Measurements from ENCODE around the gene MAML3.

MAML3 gene

DNA sequence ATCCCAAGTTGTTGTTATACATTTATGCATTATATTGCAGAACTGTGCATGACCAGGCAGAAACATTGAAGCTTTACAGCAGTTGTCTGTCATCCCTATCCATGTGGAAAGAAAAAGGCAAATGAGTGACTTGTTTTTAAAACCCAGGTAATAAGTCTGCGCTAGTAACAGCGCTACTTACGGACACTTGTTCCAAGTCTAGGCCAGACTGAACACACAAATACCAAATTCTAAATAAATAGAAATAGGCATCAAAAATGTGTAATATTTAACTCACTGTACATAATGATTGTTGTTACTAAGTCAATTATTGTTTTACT, 548 bp upstream of the MAML3 start:
- no peak for DNase-seq

DNA sequence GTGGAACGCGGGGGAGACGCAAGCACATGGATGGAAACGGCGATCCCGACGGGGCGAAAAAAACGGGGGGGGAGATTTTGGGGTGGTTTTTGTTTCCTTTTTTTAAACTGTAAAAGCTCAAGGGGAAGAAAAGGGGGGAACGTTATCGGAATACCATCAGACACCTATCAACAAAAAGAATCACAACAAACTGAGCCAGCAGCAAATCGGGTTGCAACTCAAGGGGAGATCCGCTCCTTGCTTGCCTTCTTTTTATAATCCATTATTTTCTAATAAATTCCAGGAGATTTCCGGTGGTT, 616 bp downstream of the MAML3 start:
- DNase-seq = no peak

DNA sequence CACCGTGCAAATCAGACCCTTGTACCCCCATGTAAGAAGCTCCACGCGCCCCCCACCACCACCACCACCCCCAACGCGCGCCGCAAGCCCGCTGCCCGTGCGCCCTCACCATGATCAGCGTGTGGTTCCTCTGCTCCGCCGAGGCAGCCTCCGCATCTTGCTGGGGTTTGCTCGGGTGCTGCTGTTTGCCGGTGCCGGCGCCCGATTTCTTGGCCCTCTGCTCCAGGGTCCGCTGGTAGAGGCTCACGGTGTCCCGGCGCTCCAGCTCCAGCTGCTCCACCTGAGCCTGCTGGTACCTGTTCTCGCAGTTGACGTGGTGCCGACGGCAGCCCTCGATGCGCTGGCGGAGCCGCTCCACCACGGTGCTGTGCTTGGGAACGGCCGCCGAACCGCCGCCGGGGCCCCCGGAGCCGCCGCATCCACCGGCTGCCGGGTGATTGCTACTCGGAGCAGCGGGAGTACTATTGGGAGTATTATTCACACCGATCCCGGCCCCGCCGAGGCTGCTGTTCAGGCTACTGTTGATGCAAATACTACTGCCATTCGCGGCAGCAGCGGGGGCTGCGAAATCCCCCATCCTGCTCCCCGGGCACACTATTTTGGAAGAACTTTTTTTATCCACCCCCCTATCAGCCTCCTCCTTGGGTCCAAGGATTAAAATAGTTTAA, 1.1 kb downstream of the MAML3 start:
- peak; percentile 80 for DNase-seq

DNA sequence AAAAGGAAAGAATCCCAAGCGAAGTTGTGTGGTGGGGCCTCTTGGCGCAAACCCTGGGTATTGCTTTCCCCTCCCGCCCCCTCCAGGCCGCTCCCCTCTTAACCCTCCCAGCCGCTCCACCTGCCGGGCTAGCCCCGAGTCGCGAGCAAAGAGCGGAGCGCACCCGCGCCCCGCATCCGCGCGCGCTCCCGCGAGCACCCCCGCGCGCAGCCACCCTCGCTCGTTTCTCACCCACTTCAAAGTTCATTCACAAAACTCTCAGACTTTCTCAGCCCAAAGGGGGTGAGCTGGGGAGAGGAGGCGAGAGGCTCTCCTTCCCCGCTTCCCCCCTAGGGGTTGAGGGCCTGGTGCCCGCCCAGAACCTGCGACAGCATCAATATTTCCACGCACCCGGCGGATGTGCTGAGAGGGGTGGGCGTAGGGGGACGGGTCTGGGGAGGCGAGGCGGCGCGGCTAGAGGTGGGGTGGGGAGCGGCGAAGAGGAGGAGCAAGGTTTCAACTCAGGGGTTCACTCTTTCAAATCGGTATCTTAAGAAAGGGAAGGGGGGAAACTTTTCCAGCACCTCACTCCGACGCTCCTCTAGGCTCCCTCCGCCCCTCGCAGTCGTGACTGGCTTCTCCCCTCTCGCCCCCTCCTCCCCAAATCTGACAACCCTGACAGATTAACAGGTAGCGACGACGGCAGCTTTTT, 1.8 kb downstream of the MAML3 start:
- peak; percentile 88 for DNase-seq

DNA sequence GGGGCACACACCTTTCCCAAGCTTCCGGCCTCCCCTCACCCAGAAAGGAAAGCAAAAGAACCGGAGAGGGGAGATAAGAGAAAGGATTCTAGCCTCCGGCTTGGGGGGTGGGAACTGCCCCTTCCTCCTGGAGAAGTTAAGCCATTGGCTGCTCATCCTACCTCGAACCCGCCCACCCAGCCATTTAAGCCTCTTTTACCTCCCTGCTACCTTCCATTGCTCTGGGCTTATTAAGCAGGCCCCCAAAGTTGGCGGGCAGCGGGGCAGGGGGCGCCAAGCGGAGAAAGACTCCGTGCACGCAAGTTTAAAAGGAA, 2.3 kb downstream of the MAML3 start:
- no peak for DNase-seq

DNA sequence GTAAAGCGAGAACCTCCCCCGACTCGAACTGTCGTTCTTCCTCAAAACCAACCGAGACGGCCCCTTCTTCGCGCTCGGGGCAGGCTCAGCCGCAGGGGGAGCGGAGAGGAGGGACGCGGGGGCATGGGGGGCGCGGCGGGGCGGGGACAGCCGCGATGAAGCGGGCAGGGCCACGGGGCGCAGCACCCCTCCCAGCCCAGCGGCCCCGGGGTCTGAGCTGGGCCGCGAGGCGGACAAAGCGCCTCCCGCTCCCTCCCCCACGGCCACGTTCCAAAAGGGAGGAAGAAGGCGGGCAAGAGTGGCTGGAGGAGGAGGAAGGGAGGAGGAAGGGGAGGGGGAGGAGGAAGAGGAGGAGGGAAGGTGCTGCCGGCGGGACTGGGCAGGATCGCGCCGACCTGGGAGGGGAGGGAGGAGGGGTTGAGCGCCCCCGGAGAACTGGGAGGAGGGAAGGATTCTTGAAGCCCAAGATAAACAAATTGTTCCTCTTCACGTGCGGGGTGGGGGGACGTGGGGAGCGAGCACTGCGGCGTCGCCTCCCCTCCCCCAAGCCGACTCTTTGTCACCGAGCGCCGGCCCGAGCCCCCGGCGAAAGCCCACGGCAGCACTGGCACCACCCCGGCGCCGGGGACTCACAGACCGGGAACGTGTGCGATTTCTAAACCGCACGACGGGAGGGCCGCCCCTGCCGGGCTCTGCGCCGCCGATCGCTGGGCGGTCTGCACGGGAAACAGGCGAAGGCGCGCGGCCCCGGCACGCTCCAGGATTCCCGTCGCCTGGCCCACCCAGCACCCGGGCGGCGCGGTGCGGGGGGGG, 2.9 kb downstream of the MAML3 start:
- DNase-seq = peak; percentile 79

DNA sequence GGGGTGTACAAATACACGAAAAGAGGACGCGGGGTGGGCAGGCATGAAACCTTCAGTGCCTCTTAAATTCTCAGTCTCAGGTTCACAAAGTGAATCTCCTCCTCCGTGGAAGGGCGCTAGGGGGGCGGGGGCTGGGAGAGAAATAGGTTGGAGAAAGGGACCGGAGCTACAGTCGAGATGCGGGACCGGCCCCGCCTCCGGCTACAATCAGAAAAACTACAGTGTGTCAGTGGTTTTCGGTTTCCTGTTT, 3.4 kb downstream of the MAML3 start:
- peak; percentile 83 for DNase-seq

DNA sequence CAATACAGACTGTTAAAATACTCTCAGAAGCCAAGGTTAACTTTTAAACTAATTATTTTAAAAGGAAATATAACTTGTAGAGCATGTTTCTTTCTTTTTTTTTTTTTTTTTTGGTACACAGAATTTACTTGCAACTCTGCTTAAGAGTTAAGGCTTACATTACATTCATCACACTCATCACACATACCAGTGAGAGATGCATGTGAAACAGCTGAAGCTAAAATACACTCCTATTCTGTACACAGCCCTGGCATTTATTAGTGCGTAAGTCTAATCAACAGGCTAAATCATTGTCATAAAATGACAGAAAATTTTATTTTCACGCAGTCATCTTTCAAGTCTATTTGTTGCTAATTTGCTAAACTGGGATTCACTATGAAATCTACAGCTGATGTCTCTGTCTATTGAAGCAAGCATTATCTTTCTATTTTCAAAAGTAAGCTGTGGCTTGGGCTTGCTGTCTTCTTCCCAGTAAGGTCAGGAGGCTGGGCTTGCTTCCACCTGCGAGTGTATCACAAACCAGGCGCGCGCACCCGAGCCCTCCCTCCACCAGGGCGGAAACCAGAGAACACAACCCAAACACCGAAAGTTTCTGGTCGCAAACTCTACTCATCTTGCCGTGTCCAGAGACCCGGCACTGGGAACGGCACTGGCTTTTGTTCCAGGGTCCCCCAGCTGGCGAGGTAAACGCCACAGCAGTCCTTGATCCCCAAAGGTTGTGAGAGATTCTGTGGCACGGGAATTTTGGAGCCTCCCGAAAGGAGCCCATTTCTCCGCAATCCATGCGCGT, 3.9 kb downstream of the MAML3 start:
- DNase-seq = peak; percentile 78

DNA sequence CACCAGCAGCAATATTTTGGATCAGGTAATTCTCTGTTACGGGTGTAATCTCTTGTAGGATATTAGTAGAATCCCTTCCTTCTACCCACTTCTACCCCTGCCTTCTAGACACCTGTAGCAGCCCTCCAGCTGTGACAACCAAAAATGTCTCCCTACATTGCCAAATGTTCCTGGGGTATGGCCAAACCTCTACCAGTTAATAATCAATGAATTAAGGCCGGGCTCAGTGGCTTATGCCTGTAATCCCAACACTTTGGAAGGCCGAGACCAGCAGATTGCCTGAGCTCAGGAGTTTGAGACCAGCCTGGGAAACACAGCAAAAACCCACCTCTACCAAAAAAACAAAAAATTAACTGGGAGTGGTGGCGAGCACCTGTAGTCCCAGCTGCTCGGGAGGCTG, 9.9 kb downstream of the MAML3 start:
- DNase-seq = no peak

DNA sequence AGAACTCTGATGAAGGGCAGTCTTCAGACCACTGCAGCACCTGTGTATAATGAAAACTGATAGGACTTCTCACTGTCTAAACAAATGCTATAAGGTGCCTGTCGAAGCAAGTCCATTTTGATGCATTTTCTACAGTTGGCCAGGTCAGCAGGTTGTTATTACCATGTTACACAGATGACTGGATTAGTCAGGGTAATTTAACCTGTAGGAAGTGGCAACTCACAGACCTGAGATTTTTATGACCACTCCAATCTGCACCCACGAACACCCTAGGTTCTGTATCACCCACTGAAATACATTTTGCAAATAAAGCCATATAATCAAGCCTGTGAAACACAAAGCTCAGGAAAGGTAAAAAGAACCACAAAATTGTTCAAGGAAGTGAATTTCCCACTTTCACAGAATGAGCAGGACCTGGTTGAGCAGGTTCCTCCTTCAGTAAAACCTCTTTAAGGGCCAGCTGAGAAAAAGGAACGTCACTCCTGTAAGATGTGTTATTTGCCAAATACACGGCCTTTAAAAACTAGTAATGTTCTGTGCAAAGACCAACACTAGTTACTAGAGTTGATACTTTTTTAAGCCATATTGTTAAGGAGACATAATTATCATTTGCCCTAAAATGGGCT, 12.7 kb downstream of the MAML3 start:
- no peak for DNase-seq

DNA sequence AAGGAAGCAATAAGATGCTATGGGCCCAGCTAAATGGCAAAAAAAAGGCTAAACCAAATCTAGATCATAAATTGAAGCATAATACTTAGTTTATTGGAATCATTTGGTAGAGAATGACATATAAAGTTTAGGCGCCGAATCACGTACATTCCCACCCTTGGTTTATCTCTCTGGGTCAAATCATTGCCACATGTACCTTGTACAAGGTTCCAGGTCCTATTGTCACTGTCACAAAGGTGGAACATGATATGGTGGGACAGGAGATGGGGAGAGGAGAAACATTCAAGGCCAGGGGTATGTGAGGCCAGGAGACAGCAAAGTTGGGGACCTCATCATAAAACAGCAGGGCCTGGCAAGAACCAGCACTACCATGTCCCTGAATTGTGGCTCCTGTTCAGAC, 13.4 kb downstream of the MAML3 start:
- no peak for DNase-seq

DNA sequence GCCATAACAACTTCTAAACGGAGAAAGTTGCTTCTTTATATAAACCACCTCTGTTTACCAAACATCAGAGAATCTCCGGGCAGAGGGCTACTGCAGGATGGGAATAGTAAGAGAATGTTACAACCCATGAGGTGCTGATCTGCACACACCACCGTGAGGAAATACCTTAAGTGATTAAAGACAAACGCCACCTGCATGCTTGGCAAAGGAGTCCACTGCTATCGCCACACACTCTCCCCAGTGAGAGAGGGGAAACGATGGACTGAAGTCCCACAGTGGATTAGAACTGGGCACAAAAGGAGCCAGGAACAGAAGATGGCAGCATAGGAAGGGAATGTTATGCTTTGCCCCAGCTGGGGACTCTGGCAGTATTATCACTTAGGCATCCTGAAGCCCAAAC, 15.6 kb downstream of the MAML3 start:
- DNase-seq = no peak

DNA sequence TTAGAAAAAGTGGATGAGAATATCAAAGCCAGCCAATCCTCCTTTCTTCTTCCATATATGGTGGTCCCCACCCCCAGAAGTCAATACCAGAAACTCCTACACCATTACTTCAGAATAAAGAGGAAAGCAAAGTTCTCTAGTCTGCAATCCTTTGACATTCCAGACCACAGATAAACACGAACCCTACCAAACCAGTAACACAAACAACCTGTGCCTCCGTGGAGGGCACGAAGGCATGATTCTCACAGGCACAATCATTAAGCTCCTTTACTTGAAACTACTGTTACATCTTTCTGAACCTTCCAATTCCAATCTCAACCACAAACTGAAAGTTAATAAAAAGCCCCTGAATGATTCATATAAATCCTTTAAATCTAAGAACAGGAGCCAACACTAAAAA, 16.3 kb downstream of the MAML3 start:
- DNase-seq = no peak

DNA sequence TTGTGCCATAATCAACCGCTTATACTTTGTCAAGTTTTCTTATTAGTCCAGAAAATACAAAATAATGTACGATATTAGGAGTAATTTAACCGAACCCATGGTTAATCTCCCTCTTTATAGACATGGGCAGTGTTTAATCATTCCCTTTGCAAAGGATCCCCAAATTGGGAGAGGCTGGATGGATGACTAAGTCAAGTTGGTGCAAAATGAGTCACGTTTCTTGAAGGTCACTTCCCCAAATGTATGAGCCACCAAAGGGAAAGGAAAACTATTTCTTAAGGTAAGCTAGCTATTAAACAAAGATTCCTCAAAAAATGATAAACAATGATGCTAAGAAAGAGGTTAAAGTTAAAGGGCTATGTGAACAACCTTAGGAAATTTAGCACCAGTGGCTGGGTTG, 17.5 kb downstream of the MAML3 start:
- DNase-seq = no peak

DNA sequence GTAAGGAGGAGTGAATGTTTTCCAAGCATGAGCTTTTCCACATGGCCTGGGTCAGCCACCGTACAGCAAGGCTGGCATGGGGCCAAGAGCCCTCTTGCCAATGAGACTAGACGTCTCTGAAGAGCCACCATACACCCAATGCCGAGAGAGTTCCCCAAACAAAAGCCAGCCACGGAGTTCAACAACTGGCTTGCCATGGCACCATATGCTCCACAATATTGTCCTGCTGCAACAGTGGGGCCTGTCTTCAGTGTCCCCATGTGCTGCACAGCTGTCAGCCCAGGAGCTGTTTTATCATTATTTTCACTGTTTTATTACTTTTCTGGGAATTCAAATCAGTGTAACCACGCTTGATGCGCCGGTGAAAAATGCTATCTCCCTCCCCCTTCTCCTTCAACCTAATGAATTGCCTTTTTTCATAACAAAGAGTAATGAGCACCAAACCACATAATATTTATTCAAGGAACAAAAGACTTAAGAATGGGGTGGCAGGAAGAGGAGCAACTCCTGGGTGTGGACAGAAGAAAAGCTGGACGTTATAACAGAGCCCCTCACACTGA, 18.4 kb downstream of the MAML3 start:
- no peak for DNase-seq

DNA sequence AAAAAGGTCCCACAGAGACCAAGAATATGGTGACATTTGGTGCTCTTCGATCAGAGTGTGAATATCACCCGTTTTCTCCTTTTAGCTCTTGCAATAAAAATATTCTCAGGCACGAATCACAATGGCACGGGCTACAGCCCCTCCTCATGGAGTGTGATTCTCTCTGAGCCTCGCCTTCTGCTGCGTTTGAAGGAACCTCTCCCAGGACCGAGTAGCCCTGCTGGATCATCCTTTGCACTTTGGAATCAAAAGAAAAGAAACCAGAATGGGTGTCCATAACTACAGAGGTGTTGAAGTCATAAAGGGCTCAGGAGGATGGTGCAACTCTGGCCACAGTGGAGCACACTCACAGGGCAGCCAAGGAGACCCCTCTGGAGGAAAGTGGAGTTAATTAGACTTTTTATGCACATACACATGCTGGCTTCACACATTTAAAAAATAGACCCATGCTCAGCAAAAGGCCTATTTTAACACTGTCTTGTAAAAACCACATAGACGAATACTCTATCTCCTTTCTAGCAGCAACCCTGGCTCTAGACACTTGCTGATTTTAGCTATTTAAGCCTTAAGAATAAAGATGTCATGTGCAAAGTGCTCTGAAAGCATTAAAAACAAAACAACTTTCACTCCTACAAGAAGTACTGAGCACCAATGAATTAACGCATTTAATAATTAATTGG, 19.1 kb downstream of the MAML3 start:
- no peak for DNase-seq

DNA sequence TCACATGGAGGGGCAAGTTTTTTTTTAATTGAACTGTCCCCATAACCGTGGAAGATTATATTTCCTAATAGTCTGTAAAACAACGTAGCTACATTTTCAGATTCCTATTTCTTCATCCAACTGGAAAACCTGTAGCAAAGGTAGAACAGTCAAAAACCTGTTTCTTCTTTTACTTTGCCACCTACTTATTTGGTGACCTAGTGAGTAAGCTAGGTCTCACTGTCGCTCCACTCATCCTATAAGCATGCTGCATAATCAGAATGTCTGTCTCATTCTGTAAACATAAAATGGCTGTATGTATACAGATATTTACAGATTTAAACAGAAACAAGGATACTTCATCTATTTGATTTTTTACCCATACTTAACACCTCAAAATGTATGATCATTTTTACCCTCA, 20.4 kb downstream of the MAML3 start:
- DNase-seq = no peak

DNA sequence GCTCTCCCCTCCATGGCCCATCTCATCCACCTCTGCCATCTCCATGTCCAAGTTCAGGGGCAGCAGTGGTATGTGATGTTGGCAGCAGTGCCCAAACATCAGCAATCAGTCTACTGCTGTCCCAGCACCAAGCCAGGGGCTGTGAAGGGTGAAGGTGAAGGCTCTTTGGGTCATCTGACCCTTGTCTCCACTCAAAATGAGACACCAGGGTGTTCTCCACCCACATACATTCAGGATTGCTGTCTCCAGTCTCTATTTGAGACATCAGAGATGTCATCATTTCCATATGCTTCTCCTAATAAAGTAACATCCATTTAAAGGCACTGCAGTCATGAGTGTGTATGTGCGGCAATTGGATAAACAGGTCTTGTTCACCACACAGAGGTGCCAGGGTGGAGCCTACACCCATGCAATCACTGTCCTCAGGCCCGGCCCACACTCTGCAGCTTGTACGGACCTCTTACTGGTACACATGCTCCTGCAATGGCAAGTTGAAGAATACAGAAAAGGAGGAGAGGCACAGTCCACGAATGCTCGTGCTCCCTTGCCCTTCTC, 22.2 kb downstream of the MAML3 start:
- no peak for DNase-seq

DNA sequence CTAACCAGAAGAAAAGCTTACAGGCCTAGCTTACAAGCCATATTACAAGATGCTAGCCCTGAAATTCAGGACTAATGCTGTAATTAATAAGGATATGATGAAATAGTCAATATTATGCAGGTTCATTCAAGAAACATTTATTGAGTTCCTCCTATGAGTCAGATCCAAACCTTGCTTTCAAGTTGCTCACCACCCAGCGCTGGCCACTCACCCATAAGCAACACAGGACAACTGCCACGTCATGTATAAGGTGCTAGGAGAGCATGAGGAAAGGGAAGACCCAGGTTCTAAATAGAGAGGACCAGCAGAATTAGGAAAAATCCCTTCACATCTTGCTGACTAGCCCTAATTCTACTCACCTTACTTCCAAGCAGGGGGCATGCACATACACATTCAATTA, 23.3 kb downstream of the MAML3 start:
- DNase-seq = no peak

DNA sequence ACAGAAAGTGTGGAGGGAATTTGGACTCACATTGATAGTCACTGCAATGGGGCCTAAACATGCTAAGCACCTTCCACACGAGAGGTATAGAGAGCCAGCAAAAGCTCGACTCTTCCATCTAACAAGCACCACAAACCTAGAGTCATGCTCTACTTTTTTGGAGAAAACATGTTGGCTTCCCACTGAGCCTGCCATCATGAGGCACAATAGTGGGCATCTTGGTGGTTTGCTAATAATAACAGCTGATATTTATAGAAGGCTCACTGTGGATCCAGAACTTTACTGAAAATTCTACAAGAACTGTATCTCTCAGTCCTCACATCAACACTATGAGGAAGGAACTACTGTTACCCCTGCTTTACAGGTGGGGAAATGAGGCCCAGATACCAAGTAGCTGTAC, 26.6 kb downstream of the MAML3 start:
- no peak for DNase-seq

DNA sequence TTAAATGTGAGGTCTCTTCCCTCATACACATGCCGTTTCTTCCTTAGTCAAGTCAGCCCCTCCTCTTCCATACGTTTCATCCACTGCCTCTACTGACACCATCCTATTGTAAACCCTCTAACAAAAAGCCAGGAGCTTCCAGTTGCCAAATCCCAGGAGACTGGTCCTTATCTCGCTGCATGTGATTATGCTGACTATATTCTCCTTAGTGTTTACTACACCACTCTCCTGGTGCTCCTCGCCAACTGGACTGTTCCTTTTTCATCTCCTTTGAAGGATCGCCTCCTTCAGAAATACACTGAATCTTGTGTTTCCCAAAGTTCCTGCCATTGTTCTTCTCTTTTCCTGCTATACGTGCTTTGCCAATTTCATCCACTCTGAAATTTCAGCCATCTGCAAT, 27.7 kb downstream of the MAML3 start:
- no peak for DNase-seq

DNA sequence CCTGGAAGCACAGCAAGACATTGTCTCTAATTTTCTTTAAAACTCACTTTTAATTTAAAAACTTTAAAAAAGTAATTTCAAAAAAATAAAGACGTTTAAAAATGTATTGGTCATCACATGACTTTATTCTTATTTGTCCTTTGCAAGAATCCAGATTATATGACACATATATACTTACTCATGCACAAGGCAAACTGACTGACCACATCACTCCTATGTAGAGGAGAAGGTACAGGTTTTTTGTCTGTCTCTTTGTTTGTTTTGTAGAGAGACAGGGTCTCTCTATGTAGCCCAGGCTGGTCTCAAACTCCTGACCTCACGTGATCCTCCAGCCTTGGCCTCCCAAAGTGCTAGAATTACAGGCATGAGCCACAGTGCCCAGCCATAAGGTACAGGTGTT, 28.6 kb downstream of the MAML3 start:
- no peak for DNase-seq

Data from activated CD8-positive, alpha-beta memory T cell treated with anti-CD3 and anti-CD28 coated beads for 24 hours (primary cell).